Activated T-cell treated with anti-CD3 and anti-CD28 coated beads, Interleukin-2, amount 50 U/mL, for 1 hour (primary cell): ENCODE results near the gene NHLRC2.

Experiments used
- DNase-seq: peaks from one replicate; pipeline ENCODE4 v3.0.0-alpha.2; 2020

NHLRC2 gene

GRCh38 chr10:113945075-113945686, 90.7 kb downstream of the NHLRC2 start:
- DNase-seq: no peak

DNA sequence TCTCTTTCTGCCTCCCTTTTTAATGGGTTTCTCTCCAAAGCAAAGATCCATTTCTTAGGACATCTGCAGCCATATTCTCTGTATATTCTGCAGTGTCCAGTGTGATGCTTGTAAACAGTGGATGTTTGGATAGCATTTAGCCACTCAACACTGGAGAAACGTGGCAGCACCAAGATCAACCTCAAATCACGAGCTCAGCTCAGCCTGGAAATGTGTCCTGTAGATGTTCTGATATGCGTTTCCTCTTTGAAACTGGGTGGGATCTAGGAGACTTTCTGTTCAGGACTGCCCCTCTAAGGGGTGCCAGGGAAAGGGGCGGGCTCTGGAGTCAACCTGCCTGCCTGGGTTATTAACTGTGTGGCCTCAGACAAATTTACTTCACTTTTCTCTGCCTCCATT, 91.2 kb downstream of the NHLRC2 start:
- DNase-seq: no peak

DNA sequence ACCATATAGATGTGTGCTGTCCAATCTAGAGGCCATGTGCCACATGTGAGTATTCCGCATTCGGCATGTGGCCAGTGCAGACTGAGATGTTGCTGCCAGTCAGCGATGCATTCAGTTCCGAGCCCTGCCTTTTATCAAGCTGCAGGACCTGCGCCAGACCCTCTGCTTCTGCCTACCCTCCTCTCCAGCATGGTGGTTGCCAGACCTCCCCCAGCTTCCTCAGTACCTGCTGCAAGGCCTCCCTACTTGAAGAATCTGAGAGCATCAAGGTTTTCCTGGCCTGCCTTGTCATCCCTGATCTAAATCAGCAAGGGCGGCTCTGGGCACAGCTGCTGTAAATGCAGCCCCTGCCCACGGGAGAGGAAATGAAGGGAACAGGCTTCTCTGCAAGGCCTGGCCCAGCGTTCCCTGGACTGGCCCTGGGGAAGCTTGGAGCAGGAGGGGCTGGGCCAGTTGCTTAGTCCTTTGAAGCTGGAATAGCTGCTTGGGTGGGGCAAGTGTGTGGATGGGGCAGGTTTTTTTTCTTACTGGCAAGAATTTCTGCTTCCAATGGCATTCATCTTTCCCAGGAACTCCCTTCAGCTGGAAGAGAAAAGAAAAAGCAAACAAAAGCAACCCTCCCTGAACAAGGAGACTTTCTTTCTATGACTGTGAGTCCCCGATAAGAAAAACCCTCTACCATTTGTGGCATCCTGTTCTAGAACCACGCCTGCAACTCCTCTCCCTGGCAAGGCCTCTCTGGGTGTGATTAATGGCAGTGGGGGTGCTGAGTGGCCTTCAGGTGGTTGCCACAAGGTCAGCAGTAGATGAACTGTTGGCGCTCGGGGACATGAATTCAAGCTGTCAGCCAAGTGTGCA, 93.0 kb downstream of the NHLRC2 start:
- DNase-seq: no peak

- DNase-seq: no peak
These were observed 93.6 kb downstream of the NHLRC2 start for GRCh38 chr10:113948048-113948447.

DNA sequence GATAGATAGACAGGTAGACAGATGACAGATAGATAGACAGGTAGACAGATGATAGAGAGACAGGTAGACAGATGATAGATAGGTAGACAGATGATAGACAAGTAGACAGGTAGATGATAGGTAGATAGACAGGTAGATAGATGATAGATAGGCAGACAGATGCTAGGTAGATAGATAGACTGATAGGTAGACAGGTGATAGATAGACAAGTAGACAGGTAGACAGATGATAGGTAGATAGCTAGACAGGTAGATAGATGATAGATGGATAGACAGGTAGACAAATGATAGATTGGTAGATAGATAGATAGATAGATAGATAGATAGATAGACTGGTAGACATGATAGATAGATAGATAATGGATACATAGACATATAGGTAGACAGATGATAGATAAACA, 95.8 kb downstream of the NHLRC2 start:
- DNase-seq: no peak

- no peak for DNase-seq
These were observed 99.2 kb downstream of the NHLRC2 start for GRCh38 chr10:113953505-113954272.

DNA sequence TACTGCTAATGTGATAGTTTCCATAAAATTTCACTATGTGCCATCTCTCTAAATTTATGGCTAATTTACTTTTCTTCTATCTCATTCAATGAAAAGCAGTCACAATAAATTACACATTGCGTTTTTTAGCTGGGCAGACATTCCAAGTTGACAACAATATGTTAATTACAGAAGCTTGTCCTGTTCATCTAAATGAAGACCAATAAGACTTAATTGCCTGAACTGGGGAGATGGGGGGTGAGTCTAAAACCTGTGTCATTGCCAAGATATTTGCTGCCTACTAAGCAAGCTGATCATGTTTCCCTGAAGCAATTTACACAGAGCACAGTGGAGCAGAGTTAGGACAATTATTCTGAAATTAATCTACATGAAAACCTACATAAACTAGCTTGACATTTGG, 99.9 kb downstream of the NHLRC2 start:
- DNase-seq: no peak

- no peak for DNase-seq
These were observed 102.6 kb downstream of the NHLRC2 start for GRCh38 chr10:113957013-113957412.

DNA sequence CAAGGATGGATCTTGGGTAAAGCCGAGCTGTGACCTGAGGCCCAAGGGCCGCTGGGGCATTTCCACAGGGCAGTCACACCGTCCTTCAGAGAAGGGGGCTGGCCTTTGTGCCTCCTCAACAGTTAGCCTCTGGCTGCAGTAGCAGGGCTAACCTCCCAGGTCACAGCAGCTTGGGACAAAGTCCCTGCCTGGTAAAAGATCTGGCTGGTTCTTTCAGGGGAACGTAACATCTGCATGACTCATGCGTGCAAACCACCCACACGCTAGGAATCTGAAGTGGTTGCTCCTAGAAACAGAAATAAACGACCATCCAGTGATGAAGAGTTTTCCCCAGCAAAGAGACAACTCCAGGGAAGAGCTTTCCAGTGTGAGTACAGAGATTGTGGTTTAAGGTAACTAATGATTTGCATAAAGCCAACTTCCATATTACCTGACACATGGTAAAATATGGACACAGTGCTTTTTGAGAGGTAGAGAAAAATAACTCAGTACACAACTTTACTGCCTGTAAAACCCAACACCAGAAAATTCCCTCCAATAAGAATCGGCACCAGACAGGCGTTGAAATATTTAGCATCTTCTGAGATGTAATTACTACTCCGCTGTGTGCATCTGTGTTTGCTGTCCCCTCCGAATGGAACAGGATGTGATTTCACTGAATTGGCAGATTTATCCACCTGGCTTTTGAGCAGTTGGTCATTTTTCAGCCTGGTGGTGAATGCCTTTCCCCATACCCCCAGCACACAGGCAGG, 104.3 kb downstream of the NHLRC2 start:
- DNase-seq: no peak

DNA sequence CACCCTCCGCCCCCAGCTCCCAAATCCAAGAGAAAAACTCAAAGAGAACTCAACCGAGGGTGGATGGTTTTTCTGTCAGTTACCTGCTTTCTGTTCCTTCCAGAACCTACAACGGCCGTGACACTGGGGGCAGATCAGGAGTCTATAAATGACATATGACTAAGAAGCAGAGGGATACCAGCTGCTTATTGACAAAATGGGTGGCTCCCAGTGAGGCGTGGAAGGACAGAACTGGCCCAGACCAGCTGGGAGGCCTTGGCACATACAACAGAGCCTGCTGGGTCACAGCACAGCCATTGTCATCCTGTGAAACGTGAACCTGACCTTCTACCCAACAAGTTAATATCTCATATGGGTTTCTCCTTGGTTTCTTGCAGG, 104.9 kb downstream of the NHLRC2 start:
- no peak for DNase-seq

DNA sequence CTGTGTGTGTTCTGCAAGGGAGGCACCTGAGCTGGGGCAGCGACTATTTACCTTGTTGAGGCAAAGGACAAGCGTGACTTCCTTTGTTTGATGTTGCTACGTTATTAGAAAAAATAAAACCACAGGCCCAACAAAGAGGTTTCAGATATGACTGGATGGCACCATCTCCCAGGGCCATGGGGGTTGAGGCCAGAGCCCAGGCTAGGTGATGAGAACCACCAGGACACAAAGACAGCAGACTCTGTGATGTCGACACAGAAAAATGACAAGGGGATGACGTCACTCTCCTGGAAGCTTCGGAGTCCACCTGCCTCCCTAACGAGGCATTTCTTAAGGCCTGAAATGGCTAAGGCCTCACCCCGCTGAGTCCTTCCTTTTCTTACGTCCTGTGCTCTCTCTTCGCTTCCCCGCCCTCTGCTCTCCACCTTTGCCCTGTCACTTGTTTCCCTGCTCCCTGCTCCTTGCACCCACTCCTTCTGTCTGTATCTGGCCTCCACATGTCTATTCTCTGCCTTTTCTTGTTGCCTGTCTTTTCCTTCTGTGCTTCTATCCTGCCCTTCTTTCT, 106.2 kb downstream of the NHLRC2 start:
- peak; percentile 50 for DNase-seq

DNA sequence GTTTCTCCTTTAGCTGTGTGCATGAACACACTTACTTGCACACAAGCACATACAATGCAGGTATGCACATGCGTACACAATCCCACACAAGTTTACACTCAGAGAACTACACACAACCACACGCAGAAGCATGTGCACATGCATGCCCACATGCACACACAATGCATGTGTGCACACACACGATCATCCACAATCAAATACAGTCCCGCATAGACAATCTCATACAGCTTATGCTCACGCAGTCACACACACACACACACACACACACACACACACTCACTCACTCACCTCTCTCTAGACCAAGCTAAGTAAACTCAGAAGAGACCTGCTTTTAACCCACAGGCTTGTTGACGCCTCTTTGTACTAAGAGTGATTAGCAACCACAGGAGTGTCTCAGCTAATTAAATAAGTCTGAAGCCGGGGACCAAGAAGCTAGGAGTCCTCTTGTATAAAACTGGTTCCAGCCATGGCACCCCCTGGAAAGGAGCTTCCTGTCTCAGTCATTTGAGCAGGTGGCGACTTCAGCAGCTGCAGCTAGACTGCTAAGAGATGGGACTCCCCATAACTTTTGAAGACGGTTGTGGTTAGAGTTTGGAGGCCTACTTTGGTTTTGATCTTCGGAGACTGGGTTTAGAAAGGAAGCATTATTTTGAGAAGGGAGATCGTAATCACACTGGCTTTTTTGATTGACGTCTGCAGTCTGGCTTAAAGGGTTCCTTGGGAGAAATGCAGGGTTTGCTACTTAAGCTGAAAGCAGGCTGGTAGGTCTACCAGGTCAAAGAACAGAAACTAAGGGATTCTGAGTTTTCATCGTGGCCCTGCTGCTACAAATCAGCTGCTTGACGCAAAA, 106.9 kb downstream of the NHLRC2 start:
- peak; percentile 61 for DNase-seq

DNA sequence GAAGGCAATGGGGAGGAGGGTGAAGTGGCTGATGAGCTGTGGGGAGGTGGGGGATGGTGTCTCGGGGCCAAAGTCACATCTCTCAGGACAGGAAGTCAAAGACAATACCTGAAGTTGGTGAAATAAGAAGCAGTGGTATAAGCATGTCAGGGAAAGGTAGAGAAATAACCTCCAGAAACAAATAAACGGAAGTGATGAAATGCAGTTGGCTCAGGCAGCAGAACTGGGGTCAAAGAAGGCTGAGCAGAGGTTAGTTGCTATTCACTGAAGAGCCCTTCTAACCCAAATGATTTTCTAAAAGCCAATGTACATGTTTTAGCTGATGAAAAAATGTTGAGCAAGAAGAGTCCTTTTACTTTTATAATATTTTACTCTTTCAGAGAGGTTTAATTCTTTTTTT, 110.6 kb downstream of the NHLRC2 start:
- DNase-seq: no peak

GRCh38 chr10:113965683-113966082, 111.2 kb downstream of the NHLRC2 start:
- no peak for DNase-seq
